H1 (cell line): ENCODE measurements around the gene CACNA1C. TPM values are rescaled to one million over a fixed set of nuclear protein-coding genes. Genes with fewer than 3 reads are reported as not detected.

Source experiments
- CTCF ChIA-PET: fragments of 300-600 bp; sonication (Branson Sonifier 250); formaldehyde crosslinking; loops from one replicate; lab custom pipeline; 2021; ENCODE audit not compliant: partially characterized antibody; lab: Charles Lee
- POLR2A ChIA-PET: fragments of 300-600 bp; sonication (Branson Sonifier 250); formaldehyde crosslinking; loops from one replicate; lab custom pipeline; 2021; ENCODE audit warnings: inconsistent platforms; ENCODE audit not compliant: partially characterized antibody; lab: Charles Lee
- DNase-seq, 2 experiments: peaks; one replicate each; pipeline versions ENCODE4 v3.0.0 to v3.0.0-alpha.2; 2010 to 2022; ENCODE audit warnings: low spot score in 2 of 2, low read depth in 1 of 2, mixed read lengths in 1 of 2
- FAIRE-seq: peaks from 2 replicates; lab custom pipeline; 2011; peaks lifted over from hg19 to GRCh38; lab: Jason Lieb, UNC
- H2AFZ ChIP-seq: 2 replicates; pipeline ENCODE4 v1.8.1; 2012; ENCODE audit warnings: low read length, inconsistent platforms
- H2AK5ac ChIP-seq: 2 replicates; pipeline ENCODE4 v1.6.1; 2013; ENCODE audit warnings: low read depth, low read length
- H2BK120ac ChIP-seq: replicated peaks from 2 replicates; pipeline ENCODE3; 2013; ENCODE audit warnings: low read depth, low read length, inconsistent platforms
- H2BK12ac ChIP-seq: 2 replicates; pipeline ENCODE4 v1.6.1; 2013; ENCODE audit warnings: low read depth, low read length
- H2BK15ac ChIP-seq: 2 replicates; pipeline ENCODE4 v1.6.1; 2013; ENCODE audit warnings: low read length
- H2BK20ac ChIP-seq: 2 replicates; pipeline ENCODE4 v1.6.1; 2013; ENCODE audit warnings: low read length
- H2BK5ac ChIP-seq: 2 replicates; pipeline ENCODE4 v1.6.1; 2013; ENCODE audit warnings: low read depth, low read length
- H3K14ac ChIP-seq: 2 replicates; pipeline ENCODE4 v1.6.1; 2013; ENCODE audit warnings: inconsistent platforms; ENCODE audit not compliant: insufficient read length
- H3K18ac ChIP-seq: 2 replicates; pipeline ENCODE4 v1.6.1; 2013; ENCODE audit warnings: low read length; ENCODE audit errors: extremely low read depth
- H3K23ac ChIP-seq: 2 replicates; pipeline ENCODE4 v1.6.1; 2013; ENCODE audit warnings: inconsistent platforms; ENCODE audit not compliant: insufficient read length
- H3K23me2 ChIP-seq: 2 replicates; pipeline ENCODE4 v1.6.1; 2013; ENCODE audit warnings: low read depth, low read length
- H3K27ac ChIP-seq: 2 replicates; pipeline ENCODE4 v1.6.1; 2011; ENCODE audit warnings: low read depth, low read length, inconsistent platforms
- H3K27me3 ChIP-seq, 4 experiments: replicated peaks in 1 of 4; 1 replicate in 1 of 4; 2 replicates in 3 of 4; pipeline versions ENCODE4 v1.6.1 to v1.8.1; 2011 to 2013; ENCODE audit warnings: low read length in 3 of 4, mild to moderate bottlenecking in 3 of 4, inconsistent platforms in 2 of 4, mixed read lengths in 2 of 4, moderate library complexity in 1 of 4; ENCODE audit not compliant: control insufficient read depth in 3 of 4, insufficient read depth in 3 of 4; ENCODE audit errors: extremely low read depth in 1 of 4
- H3K36me3 ChIP-seq, 4 experiments: 2 replicates each; pipeline versions ENCODE4 v1.6.1 to v1.8.1; 2011 to 2013; ENCODE audit warnings: mild to moderate bottlenecking in 4 of 4, low read length in 3 of 4, moderate library complexity in 2 of 4, control low read depth in 1 of 4, inconsistent platforms in 1 of 4; ENCODE audit not compliant: insufficient read depth in 4 of 4, control insufficient read depth in 2 of 4
- H3K4ac ChIP-seq: replicated peaks from 2 replicates; pipeline ENCODE3; 2013; ENCODE audit warnings: low read length, low read depth, mixed read lengths, inconsistent platforms; ENCODE audit not compliant: insufficient read length
- H3K4me1 ChIP-seq, 4 experiments: replicated peaks in 1 of 4; 1 replicate in 1 of 4; 2 replicates in 3 of 4; pipeline versions ENCODE4 v1.6.1 to v1.8.1; 2011 to 2013; ENCODE audit warnings: low read length in 3 of 4, inconsistent platforms in 2 of 4, mixed read lengths in 1 of 4; ENCODE audit not compliant: insufficient read depth in 4 of 4, control insufficient read depth in 3 of 4
- H3K4me2 ChIP-seq, 2 experiments: 2 replicates each; pipeline versions ENCODE4 v1.6.1 to v1.8.1; 2011 to 2013; ENCODE audit warnings: low read depth in 2 of 2, low read length in 2 of 2, control low read depth in 1 of 2, inconsistent platforms in 1 of 2, mild to moderate bottlenecking in 1 of 2; ENCODE audit not compliant: insufficient read depth in 1 of 2
- H3K4me3 ChIP-seq, 4 experiments: fragments of 200-600, 300-600 bp in 1 of 4; sonication (generic), shearing (Covaris generic), sonication (Bioruptor Twin) in 1 of 4; 2 replicates each; pipeline versions ENCODE4 v1.5.1 to v1.8.1; 2011 to 2016; ENCODE audit warnings: low read length in 4 of 4, low read depth in 3 of 4, control low read depth in 2 of 4, inconsistent platforms in 2 of 4, mild to moderate bottlenecking in 2 of 4, mixed read lengths in 1 of 4, moderate library complexity in 1 of 4; ENCODE audit not compliant: insufficient read depth in 2 of 4; ENCODE audit errors: extremely low read depth in 1 of 4
- H3K56ac ChIP-seq: replicated peaks from 2 replicates; pipeline ENCODE3; 2013; ENCODE audit warnings: low read depth, mild to moderate bottlenecking, mixed read lengths, low read length, inconsistent platforms; ENCODE audit not compliant: insufficient read length
- H3K79me1 ChIP-seq: 2 replicates; pipeline ENCODE4 v1.6.1; 2013; ENCODE audit warnings: low read depth, low read length, control low read depth
- H3K79me2 ChIP-seq, 2 experiments: 2 replicates each; pipeline versions ENCODE4 v1.6.1 to v1.8.1; 2012 to 2013; ENCODE audit warnings: low read length in 2 of 2, mild to moderate bottlenecking in 2 of 2, inconsistent platforms in 1 of 2; ENCODE audit not compliant: insufficient read depth in 2 of 2, control insufficient read depth in 1 of 2
- H3K9ac ChIP-seq, 4 experiments: replicated peaks in 1 of 4; 1 replicate in 1 of 4; 2 replicates in 3 of 4; pipeline versions ENCODE4 v1.6.1 to v1.8.1; 2011 to 2013; ENCODE audit warnings: low read depth in 3 of 4, low read length in 3 of 4, control low read depth in 2 of 4, mild to moderate bottlenecking in 2 of 4, moderate library complexity in 2 of 4, inconsistent platforms in 1 of 4; ENCODE audit errors: extremely low read depth in 1 of 4
- H3K9me3 ChIP-seq, 2 experiments: 2 replicates each; pipeline versions ENCODE4 v1.6.1 to v1.8.1; 2012 to 2013; ENCODE audit warnings: mild to moderate bottlenecking in 2 of 2, moderate library complexity in 2 of 2, control low read depth in 1 of 2, inconsistent platforms in 1 of 2, low read depth in 1 of 2, low read length in 1 of 2, mixed read lengths in 1 of 2; ENCODE audit not compliant: insufficient read depth in 2 of 2
- H4K20me1 ChIP-seq, 2 experiments: replicated peaks in 1 of 2; 2 replicates each; pipeline versions ENCODE3 to v1.8.1; 2011 to 2013; ENCODE audit warnings: inconsistent platforms in 2 of 2, low read length in 2 of 2, mild to moderate bottlenecking in 1 of 2; ENCODE audit not compliant: insufficient read depth in 2 of 2, control insufficient read depth in 1 of 2
- H4K5ac ChIP-seq: 2 replicates; pipeline ENCODE4 v1.6.1; 2013; ENCODE audit warnings: low read length, low read depth, mixed read lengths, inconsistent platforms; ENCODE audit not compliant: insufficient read length
- H4K8ac ChIP-seq: 2 replicates; pipeline ENCODE4 v1.8.0; 2013; ENCODE audit warnings: mild to moderate bottlenecking, moderate library complexity, low read length, inconsistent platforms; ENCODE audit not compliant: insufficient read depth; ENCODE audit errors: extremely low read depth
- H4K91ac ChIP-seq: replicated peaks from 2 replicates; pipeline ENCODE3; 2013; ENCODE audit warnings: low read length, mixed read lengths, inconsistent platforms; ENCODE audit not compliant: insufficient read length
- whole genome bisulfite sequencing, 2 experiments: shearing (Covaris generic) in 1 of 2; methylation state at CpG; one replicate each; pipeline versions ENCODE4 v1.1.6 to v1.1.7; 2013 to 2015; ENCODE audit warnings: low lambda C conversion rate in 2 of 2, mixed read lengths in 2 of 2, inconsistent platforms in 1 of 2, low coverage in 1 of 2, missing lambda C conversion rate in 1 of 2; ENCODE audit not compliant: insufficient replicate concordance in 2 of 2, insufficient coverage in 1 of 2, insufficient read length in 1 of 2; ENCODE audit errors: extremely low coverage in 1 of 2, missing lambda C conversion rate in 1 of 2; 5-methylcytosine and 5-hydroxymethylcytosine counted together
- polyA plus RNA-seq, 7 experiments: library from polyadenylated mRNA; depleted of rRNA in 3 of 7; stranded (reverse) in 5 of 7; unstranded in 2 of 7; fragments of >200 nt in 5 of 7; fragments of 200-250 nt in 2 of 7; gene quantifications; 1 replicate in 5 of 7; 2 replicates in 1 of 7; 4 replicates in 1 of 7; pipeline versions ENCODE4 v1.2.1 to v1.2.3, GENCODE V29; 2011 to 2013; ENCODE audit warnings: missing spikeins in 2 of 7, mixed read lengths in 2 of 7
- total RNA-seq: library from RNA; stranded (reverse); fragmentation: NEBNext Ultra II Directional; extraction: Animal tissue kit (Norgen Biotek cat#: 25700); gene quantifications from 2 replicates; pipeline ENCODE4 v1.2.1, GENCODE V29; 2021

The CACNA1C gene
- total and polyA plus RNA-seq, 2 of the 8 experiments (the other 6 are each of a cell fraction or from before 2014, with no cell fraction given): 1.3 TPM

- Histone ChIP-seq H2BK120ac (no peak overlapping the region), H3K9me3 (no peaks in the 10 kb centered on the region), H3K4me1 (peaks cover 0 to 5% (median 4%) of the 10 kb centered on the region in 4 experiments; a peak in 4 of 7 replicates), H3K79me2 (no peaks in the 10 kb centered on the region), H2AFZ (no peak overlapping the region), H3K79me1 (no peaks in the 10 kb centered on the region), H3K36me3 (no peaks in the 10 kb centered on the region), H3K27ac (no peak overlapping the region), H2BK15ac (0 out of 2 replicates have a peak overlapping the region, but pooled peaks have one; percentile 3), H4K8ac (no peak overlapping the region), H4K20me1 (no peaks in the 10 kb centered on the region), H3K23ac (no peak overlapping the region), H4K5ac (no peak overlapping the region), H2BK5ac (no peak overlapping the region; the same call in 1 of the 2 replicates), H3K56ac (no peak overlapping the region), H4K91ac (no peak overlapping the region), H3K27me3 (no peaks in the 10 kb centered on the region), H3K4ac (no peak overlapping the region), H3K4me3 (no peak overlapping the region), H2BK12ac (no peak overlapping the region), H2AK5ac (no peak overlapping the region), H3K14ac (no peak overlapping the region), H3K9ac (no peak overlapping the region), H2BK20ac (no peak overlapping the region), H3K4me2 (no peak overlapping the region), H3K18ac (no peak overlapping the region), H3K23me2 (no peaks in the 10 kb centered on the region)
- 90% methylated on average over 10 of the region's 10 CpGs; no CpG with 5 or more reads in 1 of the 2 experiments for WGBS, 2 experiments
- ChIA-PET POLR2A (interaction anchor here (1.1 to 1.6 kb wide), 2 partner anchors 14 to 17 kb away, joined by 3 to 5 read pairs; no protein-coding TSS in a partner anchor), CTCF (interaction anchor here (3.2 kb wide), 1 partner anchor 142 kb away, joined by 7 read pairs; no protein-coding TSS in a partner anchor)
- DNase-seq: no peak
- FAIRE-seq: no peak
Observed at GRCh38 chr12:2139651-2140050, 86.9 kb downstream of the CACNA1C start.
